Right lobe of liver (tissue), 6 donors: Measurements from ENCODE around the gene AMPD2. TPM values are rescaled to one million over a fixed set of nuclear protein-coding genes. Genes with fewer than 3 reads are reported as not detected.

Experiments used
- ATAC-seq, 4 donors: fragments of 200-7000 bp; cut with Tn5 transposase; one replicate each; pipeline ENCODE4 v1.9.1; 2020; ENCODE audit warnings: mild to moderate bottlenecking in 4 of 4, moderate library complexity in 4 of 4
- DNase-seq, 3 donors: peaks; one replicate each; pipeline ENCODE4 v3.0.0-alpha.2; 2020
- H3K27ac ChIP-seq, 3 donors: fragments of 200-600 bp; one replicate each; pipeline ENCODE4 v1.8.0; 2022
- H3K27me3 ChIP-seq, 2 donors: fragments of 200-600 bp; one replicate each; pipeline ENCODE4 v1.8.0; 2022
- H3K36me3 ChIP-seq, 4 donors: fragments of 200-600 bp; sonication (generic) in 1 of 4; one replicate each; pipeline versions ENCODE4 v1.5.1 to v1.8.0; 2017 to 2022; ENCODE audit warnings: control low read depth in 1 of 4
- H3K4me1 ChIP-seq, 4 donors: fragments of 200-600 bp; sonication (generic) in 1 of 4; one replicate each; pipeline versions ENCODE4 v1.5.1 to v1.8.0; 2017 to 2022; ENCODE audit warnings: control low read depth in 1 of 4
- H3K4me3 ChIP-seq, 3 donors: fragments of 200-600 bp; one replicate each; pipeline ENCODE4 v1.8.0; 2022
- H3K9me3 ChIP-seq, 4 donors: fragments of 200-600 bp; sonication (generic) in 1 of 4; one replicate each; pipeline versions ENCODE4 v1.5.1 to v1.8.0; 2017 to 2022; ENCODE audit warnings: control low read depth in 1 of 4
- CTCF ChIP-seq, 4 donors: fragments of 200-600 bp in 3 of 4; fragments of 450-650 bp in 1 of 4; IDR thresholded peaks; one replicate each; pipeline versions ENCODE4 v1.5.1 to v1.8.0; 2016 to 2022; ENCODE audit warnings: antibody characterized with exemption in 4 of 4, mild to moderate bottlenecking in 2 of 4
- POLR2A ChIP-seq: fragments of 450-650 bp; IDR thresholded peaks from one replicate; pipeline ENCODE4 v1.6.1; 2017; ENCODE audit warnings: antibody characterized with exemption, mild to moderate bottlenecking
- WGBS: methylation state at CpG from one replicate; pipeline ENCODE4 v1.1.6; 2018; ENCODE audit warnings: low coverage, low lambda C conversion rate; ENCODE audit not compliant: insufficient coverage; ENCODE audit errors: missing lambda C conversion rate; 5-methylcytosine and 5-hydroxymethylcytosine counted together
- intact Hi-C, 2 donors: fragments of 100-400 bp; cut with DNase I; formaldehyde crosslinking; loops; one replicate each; pipeline versions ENCODE4 v1.11.2 to v1.14.1; 2022
- total RNA-seq, 6 experiments: library from RNA; depleted of rRNA in 2 of 6; stranded (reverse); fragments of >200 nt in 2 of 6; fragmentation: NEBNext Ultra II Directional in 3 of 6; extraction: Animal tissue kit (Norgen Biotek cat#: 25700) in 3 of 6; gene quantifications; one replicate each; pipeline versions ENCODE4 v1.1.0 to v1.2.4, GENCODE V29; 2016 to 2023
- donor health status: DM: no; HTN: yes; CAD: no.
- donor health status: DM: no; HTN: no; CAD: no.
- donor health status: DM: no; HTN: no; CAD: no.
- donor health status: DM: no; HTN: yes; CAD: no.
- donor health status: DM: no; HTN: yes; CAD: no.

The AMPD2 gene
- total RNA-seq, 6 experiments from 2014 or later: 29.1 to 59.1 (median 37.2) TPM

GRCh38 chr1:109641861-109642260 is 22.2 kb downstream of the AMPD2 start:
- no peak for DNase-seq
- no peaks in the 10 kb centered on the region for H3K36me3 ChIP-seq
- H3K9me3 ChIP-seq: no peaks in the 10 kb centered on the region
- H3K27ac ChIP-seq: no peak overlapping the region
- intact Hi-C loops: loop anchor here (5.0 kb wide), 1 partner anchor 130 kb away; no protein-coding TSS in a partner anchor
- WGBS: 60% methylated on average over 2 of the region's 2 CpGs
- no peak for TF ChIP-seq POLR2A
- TF ChIP-seq CTCF (IDR thresholded peaks at IDR 0.05): no peak
- peaks cover 0 to 7% (median 0%) of the 10 kb centered on the region in 4 donors for H3K4me1 ChIP-seq
- no peak for ATAC-seq
- H3K27me3 ChIP-seq: no peaks in the 10 kb centered on the region
- H3K4me3 ChIP-seq: no peak overlapping the region

- 51% methylated on average over 3 of the region's 3 CpGs for WGBS
- TF ChIP-seq CTCF (IDR thresholded peaks at IDR 0.05) (no peak), POLR2A (no peak)
- H3K27me3 ChIP-seq: no peaks in the 10 kb centered on the region
- intact Hi-C loops: loop anchor here (5.0 kb wide), 1 partner anchor 130 kb away; no protein-coding TSS in a partner anchor
- H3K36me3 ChIP-seq: no peaks in the 10 kb centered on the region
- DNase-seq: no peak
- no peak overlapping the region for H3K27ac ChIP-seq
- H3K4me1 ChIP-seq: peaks cover 0 to 7% (median 0%) of the 10 kb centered on the region in 4 donors
- H3K9me3 ChIP-seq: no peaks in the 10 kb centered on the region
- H3K4me3 ChIP-seq: no peak overlapping the region
- ATAC-seq: no peak
These were observed 23.0 kb downstream of the AMPD2 start for GRCh38 chr1:109642626-109643025.

- H3K27ac ChIP-seq: no peak overlapping the region
- H3K9me3 ChIP-seq: no peaks in the 10 kb centered on the region
- intact Hi-C loops: loop anchor here (5.0 kb wide), 1 partner anchor 129 kb away; no protein-coding TSS in a partner anchor
- DNase-seq (peak; percentile 87 to 89 (median 88)), ATAC-seq (peak; percentile 93 to 97 (median 94))
- 23% methylated on average over 21 of the region's 32 CpGs for WGBS
- peak; percentile 88 to 94 (median 90) for TF ChIP-seq CTCF (IDR thresholded peaks at IDR 0.05)
- TF ChIP-seq POLR2A: no peak
- peaks cover 0 to 7% (median 0%) of the 10 kb centered on the region in 4 donors for H3K4me1 ChIP-seq
- no peaks in the 10 kb centered on the region for H3K27me3 ChIP-seq
- no peaks in the 10 kb centered on the region for H3K36me3 ChIP-seq
- H3K4me3 ChIP-seq: no peak overlapping the region
These were observed 24.0 kb downstream of the AMPD2 start for GRCh38 chr1:109643385-109644230.

GRCh38 chr1:109644670-109645069 is 25.0 kb downstream of the AMPD2 start:
- ATAC-seq: no peak
- H3K36me3 ChIP-seq: no peaks in the 10 kb centered on the region
- no peak for TF ChIP-seq POLR2A
- no peaks in the 10 kb centered on the region for H3K27me3 ChIP-seq
- intact Hi-C loops: loop anchor here (5.0 kb wide), 1 partner anchor 128 kb away; no protein-coding TSS in a partner anchor
- DNase-seq: no peak
- H3K4me1 ChIP-seq: peaks cover 0 to 7% (median 0%) of the 10 kb centered on the region in 4 donors
- H3K4me3 ChIP-seq: no peak overlapping the region
- no peaks in the 10 kb centered on the region for H3K9me3 ChIP-seq
- H3K27ac ChIP-seq: no peak overlapping the region
- WGBS: no CpG with 5 or more reads among the region's 10 CpGs

GRCh38 chr1:109649491-109649914 is 29.9 kb downstream of the AMPD2 start:
- H3K36me3 ChIP-seq: no peaks in the 10 kb centered on the region
- intact Hi-C loops: no loop called here
- H3K9me3 ChIP-seq: no peaks in the 10 kb centered on the region
- H3K27me3 ChIP-seq: no peaks in the 10 kb centered on the region
- ATAC-seq: peak; percentile 33 to 61 (median 46)
- H3K4me1 ChIP-seq: no peaks in the 10 kb centered on the region
- TF ChIP-seq CTCF (IDR thresholded peaks at IDR 0.05) (peak; percentile 32 to 44 (median 39)), POLR2A (no peak)
- WGBS: 33% methylated on average over 4 of the region's 4 CpGs
- H3K4me3 ChIP-seq: peak overlapping the region in 2 of 3 donors; percentile 26 to 28
- no peak overlapping the region for H3K27ac ChIP-seq
- peak in 1 of 3 donors; percentile 21 for DNase-seq
